ENCODE data around the gene UTP20.

DNA sequence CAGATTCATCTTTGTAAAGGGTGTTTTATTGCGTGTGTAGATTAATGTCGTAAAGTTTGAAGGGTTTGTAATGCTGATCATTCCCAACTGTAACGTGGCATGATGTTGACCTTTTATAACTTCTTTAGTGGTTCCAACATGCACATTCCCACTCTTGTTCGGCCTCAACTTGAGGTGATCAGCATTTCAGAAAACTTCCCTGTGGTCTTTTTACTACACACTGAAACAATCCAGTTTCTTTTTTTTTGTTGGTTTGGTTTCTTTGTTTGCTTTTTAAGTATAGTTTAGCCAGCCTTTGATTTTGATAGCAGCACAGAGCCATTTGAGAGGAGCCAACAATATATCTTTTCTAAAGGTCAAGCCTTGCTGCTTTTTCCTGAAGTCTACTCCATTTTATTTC is 22.8 kb downstream of the UTP20 start:
- TF ChIP-seq, protein P1, sequence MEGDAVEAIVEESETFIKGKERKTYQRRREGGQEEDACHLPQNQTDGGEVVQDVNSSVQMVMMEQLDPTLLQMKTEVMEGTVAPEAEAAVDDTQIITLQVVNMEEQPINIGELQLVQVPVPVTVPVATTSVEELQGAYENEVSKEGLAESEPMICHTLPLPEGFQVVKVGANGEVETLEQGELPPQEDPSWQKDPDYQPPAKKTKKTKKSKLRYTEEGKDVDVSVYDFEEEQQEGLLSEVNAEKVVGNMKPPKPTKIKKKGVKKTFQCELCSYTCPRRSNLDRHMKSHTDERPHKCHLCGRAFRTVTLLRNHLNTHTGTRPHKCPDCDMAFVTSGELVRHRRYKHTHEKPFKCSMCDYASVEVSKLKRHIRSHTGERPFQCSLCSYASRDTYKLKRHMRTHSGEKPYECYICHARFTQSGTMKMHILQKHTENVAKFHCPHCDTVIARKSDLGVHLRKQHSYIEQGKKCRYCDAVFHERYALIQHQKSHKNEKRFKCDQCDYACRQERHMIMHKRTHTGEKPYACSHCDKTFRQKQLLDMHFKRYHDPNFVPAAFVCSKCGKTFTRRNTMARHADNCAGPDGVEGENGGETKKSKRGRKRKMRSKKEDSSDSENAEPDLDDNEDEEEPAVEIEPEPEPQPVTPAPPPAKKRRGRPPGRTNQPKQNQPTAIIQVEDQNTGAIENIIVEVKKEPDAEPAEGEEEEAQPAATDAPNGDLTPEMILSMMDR (IDR thresholded peaks at IDR 0.05; ENCODE audit: borderline replicate concordance, extremely low read depth, low read length, poor library complexity, severe bottlenecking), result no peak
- no peak for TF ChIP-seq EZH2 (IDR thresholded peaks at IDR 0.05; ENCODE audit: borderline replicate concordance, low read depth, low read length, severe bottlenecking)
